GM12801 (cell line): ENCODE results near the gene TNFRSF13B.

ENCODE experiments used
- CTCF ChIP-seq: IDR thresholded peaks from one replicate; pipeline ENCODE4 v1.5.1; 2011; ENCODE audit warnings: control low read depth; ENCODE audit not compliant: insufficient read length; ENCODE audit errors: extremely low read depth

Gene TNFRSF13B

GRCh38 chr17:16905593-16906191 is 66.2 kb downstream of the TNFRSF13B start:
- TF ChIP-seq CTCF: no peak

GRCh38 chr17:16900288-16900882 is 71.5 kb downstream of the TNFRSF13B start:
- TF ChIP-seq CTCF: no peak

GRCh38 chr17:16889088-16889465 is 82.8 kb downstream of the TNFRSF13B start:
- TF ChIP-seq CTCF: no peak
